Measurements from ENCODE around the gene CCKAR.
"Not testable (repeated sequence)": the region's sequence is repeated elsewhere in the genome, so short reads cannot be mapped to it uniquely, and the experiment has no call there.

The CCKAR gene

DNA sequence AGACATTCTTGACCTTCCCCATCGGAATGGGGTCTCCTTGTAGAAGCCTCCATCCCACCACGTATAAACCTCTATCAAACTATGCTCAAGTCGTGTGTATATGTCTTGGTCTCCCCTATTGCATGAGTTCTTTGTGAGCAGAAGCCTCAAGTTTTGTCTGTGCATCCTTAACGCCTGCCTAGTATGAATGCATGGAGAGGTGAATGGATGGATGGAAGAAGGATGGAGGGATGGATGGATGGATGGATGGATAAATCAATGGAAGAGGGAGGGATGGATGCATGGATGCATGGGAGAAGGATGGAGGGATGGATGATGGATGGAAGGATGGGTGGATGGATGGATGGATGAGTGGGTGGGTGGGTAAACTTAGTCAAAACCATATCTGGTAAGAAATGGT lies 17.0 kb upstream of the CCKAR start:
- Mint-ChIP-seq H3K9me3 (no peaks in the 10 kb centered on the region), H3K4me1 (no peaks in the 10 kb centered on the region), H3K36me3 (no peaks in the 10 kb centered on the region), H3K27me3 (peaks cover 3% of the 10 kb centered on the region), H3K4me3 (no peak overlapping the region), H3K27ac (no peak overlapping the region)
- no peak for DNase-seq (ENCODE audit: low spot score in 2 of 2)
- no peak for ATAC-seq (ENCODE audit: low read depth)

DNA sequence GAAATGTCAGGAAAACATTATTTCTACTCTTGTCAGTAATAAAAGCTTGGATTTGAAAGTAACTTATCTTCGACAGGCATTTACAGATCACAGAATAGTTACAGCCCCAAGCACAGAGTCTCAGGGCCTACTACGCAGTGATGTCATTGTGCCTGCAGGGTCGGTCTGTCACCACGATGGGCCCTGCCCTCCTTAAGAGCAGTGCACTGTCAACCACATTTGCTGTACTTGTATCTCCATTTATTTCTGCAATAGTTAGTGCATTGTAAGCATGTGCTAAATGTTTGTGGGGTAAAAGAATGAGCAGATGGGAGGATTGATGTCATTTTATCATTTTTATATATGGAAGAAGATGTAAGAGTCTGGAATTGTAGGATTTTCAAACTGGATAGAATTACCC lies 13.6 kb upstream of the CCKAR start:
- DNase-seq (ENCODE audit: low spot score in 2 of 2) (no peak), ATAC-seq (ENCODE audit: low read depth) (no peak)
- H3K36me3 Mint-ChIP-seq: no peaks in the 10 kb centered on the region
- H3K9me3 Mint-ChIP-seq: peaks cover 3% of the 10 kb centered on the region
- H3K27ac Mint-ChIP-seq: no peak overlapping the region
- peaks cover 10% of the 10 kb centered on the region for H3K27me3 Mint-ChIP-seq
- H3K4me3 Mint-ChIP-seq: no peak overlapping the region
- H3K4me1 Mint-ChIP-seq: no peaks in the 10 kb centered on the region

DNA sequence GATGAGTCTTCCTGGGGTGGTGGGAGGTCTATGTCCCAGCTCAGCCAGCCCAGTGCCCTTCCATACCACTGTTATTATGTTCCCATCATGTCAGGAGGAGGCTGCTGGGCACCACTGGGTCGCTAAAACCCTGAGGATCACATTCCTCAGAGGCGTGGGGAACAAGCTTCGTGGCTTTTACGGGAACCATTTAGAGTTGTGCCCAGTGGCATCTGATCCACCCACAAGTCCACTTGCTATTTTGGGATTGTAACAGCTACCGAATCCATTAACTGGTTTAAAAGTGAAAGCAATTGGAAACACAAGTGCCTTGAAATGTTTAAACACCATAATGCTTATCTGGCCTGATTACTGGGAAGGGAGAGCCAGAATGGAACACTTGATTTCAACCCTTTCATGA lies 13.1 kb upstream of the CCKAR start:
- no peak for DNase-seq (ENCODE audit: low spot score in 2 of 2)
- Mint-ChIP-seq H3K27me3 (peaks cover 10% of the 10 kb centered on the region), H3K4me3 (no peak overlapping the region), H3K27ac (no peak overlapping the region), H3K36me3 (no peaks in the 10 kb centered on the region), H3K9me3 (peaks cover 3% of the 10 kb centered on the region), H3K4me1 (no peaks in the 10 kb centered on the region)
- ATAC-seq (ENCODE audit: low read depth): no peak

DNA sequence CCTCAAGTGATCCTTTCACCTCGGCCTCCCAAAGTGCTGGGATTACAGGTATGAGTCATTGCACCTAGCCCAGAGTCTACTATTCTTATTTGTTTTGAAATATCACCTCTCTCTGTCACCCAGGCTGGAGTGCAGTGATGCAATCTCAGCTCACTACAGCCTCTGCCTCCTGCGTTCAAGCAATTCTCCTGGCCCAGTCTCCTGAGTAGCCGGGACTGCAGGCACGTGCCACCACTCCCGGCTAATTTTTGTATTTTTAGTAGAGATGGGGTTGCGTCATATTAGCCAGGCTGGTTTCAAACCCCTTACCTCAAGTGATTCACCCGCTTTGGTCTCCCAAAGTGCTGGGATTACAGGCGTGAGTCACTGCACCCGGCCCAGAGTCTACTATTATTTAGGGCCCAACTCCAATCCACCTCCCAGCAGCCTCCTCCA lies 10.3 kb upstream of the CCKAR start:
- H3K9me3 Mint-ChIP-seq; ATAC-seq (ENCODE audit: low read depth); DNase-seq (ENCODE audit: low spot score in 2 of 2); H3K4me1 Mint-ChIP-seq; H3K4me3 Mint-ChIP-seq; H3K27ac Mint-ChIP-seq; H3K36me3 Mint-ChIP-seq: not testable (repeated sequence)
- peaks cover 11% of the 10 kb centered on the region for H3K27me3 Mint-ChIP-seq

DNA sequence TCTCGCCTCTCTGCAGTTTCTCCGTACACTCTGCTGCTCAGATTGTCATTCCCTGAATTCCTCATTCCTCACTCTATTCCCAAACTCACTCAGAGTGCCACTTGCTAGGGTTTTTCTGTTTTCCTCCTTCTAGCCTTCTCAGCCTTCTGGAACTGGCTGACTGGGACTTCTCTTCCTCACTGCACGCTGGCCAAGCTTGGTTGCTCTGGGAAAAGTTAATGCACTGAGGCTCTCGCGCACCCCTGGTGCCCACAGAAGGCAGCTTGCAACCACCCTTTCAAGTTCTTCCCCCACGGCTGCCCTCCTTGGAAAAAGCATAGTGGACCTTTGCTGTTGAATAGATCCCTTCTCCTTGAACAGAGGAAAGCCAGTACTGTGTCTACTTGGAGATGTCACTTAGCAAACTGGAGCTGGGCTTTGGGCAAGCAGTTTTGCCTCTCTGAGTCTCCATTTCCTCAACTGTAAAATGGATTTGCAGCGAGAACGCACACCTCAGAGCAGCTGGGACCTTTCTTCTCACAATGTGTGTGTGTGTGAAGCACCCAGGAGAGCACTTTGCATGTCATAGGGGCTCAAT lies 6.0 kb upstream of the CCKAR start:
- Mint-ChIP-seq H3K36me3 (no peaks in the 10 kb centered on the region), H3K27me3 (peaks cover 16% of the 10 kb centered on the region), H3K4me3 (no peak overlapping the region), H3K27ac (no peak overlapping the region), H3K4me1 (no peaks in the 10 kb centered on the region), H3K9me3 (peaks cover 6% of the 10 kb centered on the region)
- ATAC-seq (ENCODE audit: low read depth): no peak
- DNase-seq (ENCODE audit: low spot score in 2 of 2): no peak

DNA sequence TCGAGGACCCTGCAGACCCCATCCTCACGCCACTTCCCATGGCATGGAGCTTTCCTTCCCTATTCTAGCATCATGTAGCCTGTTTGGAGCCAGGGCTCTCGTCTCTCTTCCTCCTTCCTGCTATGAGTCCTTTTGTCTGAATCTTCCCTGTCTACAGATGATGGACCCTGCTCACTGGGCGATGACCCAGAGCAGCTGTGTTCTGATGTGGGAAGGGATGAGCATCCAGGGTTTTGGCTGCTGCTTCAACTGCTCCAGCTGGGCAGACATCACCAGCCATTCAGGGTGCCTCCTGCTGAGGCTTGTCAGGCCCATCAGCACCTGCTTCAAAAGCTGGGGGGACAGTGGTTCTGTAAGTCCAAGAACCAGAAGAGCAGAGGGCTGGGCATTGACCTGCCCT lies 3.2 kb upstream of the CCKAR start:
- Mint-ChIP-seq H3K4me3 (no peak overlapping the region), H3K9me3 (peaks cover 3% of the 10 kb centered on the region), H3K27ac (no peak overlapping the region), H3K4me1 (no peaks in the 10 kb centered on the region), H3K36me3 (no peaks in the 10 kb centered on the region), H3K27me3 (peaks cover 16% of the 10 kb centered on the region)
- no peak for ATAC-seq (ENCODE audit: low read depth)
- no peak for DNase-seq (ENCODE audit: low spot score in 2 of 2)

DNA sequence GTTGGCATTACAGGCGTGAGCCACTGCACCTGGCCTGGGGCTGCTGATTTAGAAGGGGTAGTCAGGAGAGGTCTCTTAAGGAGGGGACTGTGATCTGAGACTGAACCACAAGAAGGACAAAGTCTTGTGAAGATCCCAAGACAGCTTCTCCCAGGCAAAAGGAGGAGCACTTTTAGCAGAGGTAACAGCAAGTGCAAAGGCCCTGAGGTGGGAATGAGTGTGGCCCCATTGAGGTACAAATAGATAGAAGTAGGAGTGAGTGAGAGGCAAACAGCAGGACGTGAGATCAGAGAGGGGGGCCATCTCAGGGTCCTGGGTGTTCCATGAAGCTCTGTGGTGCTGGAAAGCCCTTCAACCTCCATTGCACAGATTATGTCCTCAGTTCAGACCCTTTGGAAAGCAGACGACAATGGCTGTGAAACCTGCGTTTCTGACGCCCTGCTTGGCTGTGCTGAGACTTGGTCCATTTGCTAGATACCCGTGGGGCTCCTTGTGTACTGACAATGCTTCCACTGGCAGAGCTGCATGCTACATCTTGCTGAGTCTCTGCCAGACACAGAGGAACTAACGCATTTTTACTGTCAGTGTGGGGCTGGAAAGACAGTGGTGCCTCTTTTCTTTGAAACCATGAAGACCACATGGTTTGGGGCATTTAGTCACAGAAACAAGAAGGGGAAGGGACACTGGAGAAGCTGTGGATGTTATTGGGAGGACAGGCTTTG lies 1.3 kb upstream of the CCKAR start:
- Mint-ChIP-seq H3K4me1 (no peaks in the 10 kb centered on the region), H3K36me3 (no peaks in the 10 kb centered on the region), H3K4me3 (no peak overlapping the region), H3K9me3 (peaks cover 3% of the 10 kb centered on the region), H3K27me3 (peaks cover 16% of the 10 kb centered on the region), H3K27ac (no peak overlapping the region)
- no peak for ATAC-seq (ENCODE audit: low read depth)
- DNase-seq (ENCODE audit: low spot score in 2 of 2): no peak

DNA sequence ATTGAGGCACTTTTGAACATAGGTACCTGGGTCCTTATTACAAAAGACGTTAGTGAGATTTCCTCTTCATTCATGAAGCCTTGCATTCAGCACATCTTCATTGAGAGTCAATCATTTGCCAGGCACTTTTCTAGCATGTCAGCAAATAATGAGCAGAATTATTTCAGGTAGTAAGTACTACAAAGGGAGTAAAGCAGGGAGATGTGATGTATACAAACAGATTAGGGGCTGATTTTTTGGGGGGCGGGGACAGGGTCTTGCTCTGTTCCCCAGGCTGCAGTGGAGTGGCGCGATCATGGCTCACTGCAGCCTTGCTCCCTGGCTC lies 638 bp upstream of the CCKAR start:
- Mint-ChIP-seq H3K4me3 (no peak overlapping the region), H3K9me3 (peaks cover 3% of the 10 kb centered on the region), H3K27ac (no peak overlapping the region), H3K4me1 (no peaks in the 10 kb centered on the region), H3K36me3 (no peaks in the 10 kb centered on the region), H3K27me3 (peaks cover 13% of the 10 kb centered on the region)
- no peak for ATAC-seq (ENCODE audit: low read depth)
- no peak for DNase-seq (ENCODE audit: low spot score in 2 of 2)

DNA sequence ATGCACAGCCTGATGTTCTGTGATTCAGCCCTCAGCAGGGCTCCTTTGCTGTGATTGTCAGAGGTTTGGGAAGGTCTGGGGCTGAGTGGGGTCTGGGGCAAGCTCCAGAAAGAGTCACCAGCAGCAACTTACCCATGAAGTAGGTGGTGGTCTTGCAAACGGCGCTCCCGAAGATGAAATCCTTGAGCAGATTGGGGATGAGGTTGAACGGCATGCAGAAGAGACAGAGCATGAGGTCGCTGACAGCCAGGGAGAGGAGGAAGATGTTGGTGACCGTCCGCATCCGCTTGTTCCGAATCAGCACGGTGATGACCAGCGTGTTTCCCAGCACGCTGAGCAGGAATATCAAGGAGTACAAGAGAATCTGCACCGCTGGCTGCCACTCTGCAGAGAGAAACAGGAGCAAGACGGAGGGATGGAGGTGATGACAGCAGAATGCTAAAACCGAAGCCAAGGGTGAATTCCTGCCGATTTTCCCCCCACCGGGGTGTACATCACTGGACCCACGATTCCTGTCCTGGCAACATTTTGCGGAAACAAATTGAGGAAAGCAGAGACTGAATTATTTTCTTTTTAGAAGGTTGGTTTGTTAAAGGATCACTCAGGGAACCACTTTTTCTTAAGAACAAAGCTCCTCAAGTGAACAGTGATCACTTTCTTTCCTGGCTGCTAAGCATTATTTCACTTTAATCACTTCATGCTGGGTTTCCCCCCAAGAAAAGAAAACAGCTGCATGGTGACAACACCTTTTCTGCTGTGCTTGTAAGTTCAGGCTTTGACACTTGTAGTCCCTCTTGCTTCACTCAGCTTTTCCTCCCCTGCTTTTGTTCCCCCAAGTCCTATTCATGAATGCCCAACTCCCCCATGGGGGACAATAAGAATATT lies 941 bp downstream of the CCKAR start:
- Mint-ChIP-seq H3K9me3 (peaks cover 3% of the 10 kb centered on the region), H3K4me3 (no peak overlapping the region), H3K27me3 (peaks cover 13% of the 10 kb centered on the region), H3K4me1 (no peaks in the 10 kb centered on the region), H3K36me3 (no peaks in the 10 kb centered on the region), H3K27ac (no peak overlapping the region)
- ATAC-seq (ENCODE audit: low read depth) (no peak), DNase-seq (ENCODE audit: low spot score in 2 of 2) (no peak)

DNA sequence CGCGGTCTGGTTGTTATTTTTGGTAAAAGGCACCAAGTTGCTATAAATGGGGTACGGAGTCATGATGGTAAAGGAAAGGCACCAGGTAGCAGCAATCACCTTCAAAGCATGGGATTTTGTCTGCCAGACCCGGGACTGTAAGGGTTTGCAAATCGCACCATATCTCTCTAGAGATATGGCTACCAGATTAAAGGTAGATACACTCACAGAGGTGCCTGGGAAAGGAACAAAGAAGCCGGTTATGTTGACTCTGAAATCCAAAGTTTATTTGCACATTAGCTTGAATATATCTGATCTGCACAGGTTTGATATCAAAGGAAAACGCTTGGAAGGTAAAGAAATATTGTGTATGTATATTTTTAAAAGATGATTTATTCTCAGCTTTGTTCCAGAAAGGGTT lies 4.6 kb downstream of the CCKAR start:
- no peak for ATAC-seq (ENCODE audit: low read depth)
- Mint-ChIP-seq H3K4me1 (no peaks in the 10 kb centered on the region), H3K4me3 (no peak overlapping the region), H3K9me3 (no peaks in the 10 kb centered on the region), H3K27ac (no peak overlapping the region), H3K27me3 (peaks cover 7% of the 10 kb centered on the region), H3K36me3 (no peaks in the 10 kb centered on the region)
- no peak for DNase-seq (ENCODE audit: low spot score in 2 of 2)

DNA sequence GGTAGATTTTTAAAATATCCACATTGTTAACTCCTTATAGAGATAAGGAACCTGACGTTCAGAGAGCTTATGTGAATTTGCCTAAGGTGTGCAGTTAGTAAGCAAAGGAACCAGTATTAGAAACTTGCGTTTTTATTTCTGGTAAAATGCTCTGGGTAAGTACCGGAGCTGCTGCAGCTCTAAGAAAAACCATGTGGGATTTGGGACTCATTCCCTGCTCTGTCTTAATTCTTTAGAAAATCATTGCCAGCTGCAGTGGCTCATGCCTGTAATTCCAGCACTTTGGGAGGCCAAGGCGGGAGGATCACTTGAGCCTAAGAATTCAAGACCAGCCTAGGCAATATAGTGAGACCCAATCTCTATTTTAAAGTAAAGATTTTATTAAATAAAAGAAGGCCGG lies 5.8 kb downstream of the CCKAR start:
- Mint-ChIP-seq H3K9me3 (no peaks in the 10 kb centered on the region), H3K4me3 (no peak overlapping the region), H3K27me3 (peaks cover 5% of the 10 kb centered on the region), H3K27ac (no peak overlapping the region), H3K4me1 (no peaks in the 10 kb centered on the region), H3K36me3 (no peaks in the 10 kb centered on the region)
- no peak for ATAC-seq (ENCODE audit: low read depth)
- DNase-seq (ENCODE audit: low spot score in 2 of 2): no peak

DNA sequence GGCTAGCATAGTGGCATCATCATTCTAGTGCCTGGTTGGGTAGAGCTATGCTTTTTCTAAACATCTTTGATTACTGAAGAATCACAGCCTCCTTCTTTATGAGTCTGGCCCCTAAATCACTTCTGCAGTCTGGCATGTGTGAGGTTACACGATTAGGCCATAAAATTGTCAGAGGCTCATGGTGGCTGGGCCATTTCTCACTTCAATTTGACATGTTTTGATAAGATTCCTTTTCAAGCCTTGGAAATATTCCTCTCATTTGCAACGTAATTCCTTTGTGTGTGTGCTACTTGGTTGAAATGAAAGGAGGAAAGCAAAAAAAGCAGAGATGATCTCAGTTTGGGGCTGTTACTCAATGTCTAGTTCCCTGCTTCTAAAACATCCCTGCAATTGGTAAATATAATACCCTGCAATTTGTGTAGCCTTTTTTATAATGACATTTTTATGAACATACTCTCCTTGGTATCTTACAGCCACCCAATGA lies 6.2 kb downstream of the CCKAR start:
- Mint-ChIP-seq H3K27me3 (peaks cover 4% of the 10 kb centered on the region), H3K4me1 (no peaks in the 10 kb centered on the region), H3K4me3 (no peak overlapping the region), H3K27ac (no peak overlapping the region), H3K9me3 (no peaks in the 10 kb centered on the region), H3K36me3 (no peaks in the 10 kb centered on the region)
- ATAC-seq (ENCODE audit: low read depth) (no peak), DNase-seq (ENCODE audit: low spot score in 2 of 2) (no peak)

DNA sequence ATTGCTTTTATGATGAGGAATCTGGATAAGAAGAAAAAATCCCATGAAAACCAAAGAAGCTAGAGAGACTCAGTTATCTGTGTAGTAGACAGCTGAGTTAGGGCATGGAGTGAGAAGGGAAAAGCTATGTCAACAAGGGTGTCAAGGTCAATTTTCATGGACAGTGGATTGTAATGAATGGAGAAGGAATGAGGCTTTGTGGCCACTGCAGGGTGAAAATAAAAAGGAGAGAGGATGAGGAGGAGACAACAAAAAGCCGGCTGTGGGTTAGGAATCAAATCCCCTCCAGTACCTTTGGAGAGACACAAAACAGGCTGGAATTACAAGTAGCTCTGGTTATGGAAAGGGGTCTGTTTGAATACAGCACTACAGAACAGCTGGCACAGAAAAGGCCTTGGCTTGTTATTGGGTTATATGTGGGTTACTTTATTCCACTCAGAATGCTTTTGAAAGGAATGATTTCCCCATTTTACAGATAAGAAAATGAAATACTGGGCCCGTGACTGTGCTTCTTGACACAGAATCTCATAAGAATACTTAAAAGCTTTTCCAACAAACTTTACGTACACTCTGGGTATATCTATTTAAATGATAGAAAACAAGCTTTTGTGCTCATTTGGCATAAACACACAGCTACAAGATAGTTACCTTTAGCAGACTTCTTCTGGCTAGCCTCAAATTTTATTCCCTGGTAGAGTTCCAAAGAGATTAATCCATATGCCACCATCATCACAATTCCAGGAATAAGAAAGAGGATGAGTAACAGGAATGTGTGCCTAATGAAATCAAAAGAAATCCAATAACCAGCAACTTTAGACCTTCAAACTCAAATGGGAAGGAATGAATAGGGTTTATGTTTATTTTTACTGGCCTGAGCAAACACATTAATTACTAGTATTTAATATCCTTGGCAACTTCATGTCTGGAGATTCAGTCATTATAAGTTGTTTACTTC lies 7.5 kb downstream of the CCKAR start:
- DNase-seq (ENCODE audit: low spot score in 2 of 2) (no peak), ATAC-seq (ENCODE audit: low read depth) (no peak)
- Mint-ChIP-seq H3K27me3 (peaks cover 3% of the 10 kb centered on the region), H3K4me3 (no peak overlapping the region), H3K9me3 (no peaks in the 10 kb centered on the region), H3K36me3 (no peaks in the 10 kb centered on the region), H3K27ac (no peak overlapping the region), H3K4me1 (no peaks in the 10 kb centered on the region)

All from memory B cell (primary cell).